Activated CD4-positive, alpha-beta T cell treated with anti-CD3 and anti-CD28 coated beads for 36 hours (primary cell): ENCODE measurements around the gene CITED1. TPM values are rescaled to one million over a fixed set of nuclear protein-coding genes. Genes with fewer than 3 reads are reported as not detected.

Experiments
- ATAC-seq: fragments of 200-7000 bp; cut with Tn5 transposase; one replicate; pipeline ENCODE4 v1.10.0; 2021; ENCODE audit warnings: mild to moderate bottlenecking, moderate library complexity
- CTCF ChIA-PET: fragments of 350-600 bp; sonication (Branson Sonifier 250); formaldehyde crosslinking; loops from one replicate; lab custom pipeline; 2021; ENCODE audit warnings: antibody characterized with exemption; lab: Charles Lee
- POLR2A ChIA-PET: fragments of 350-600 bp; sonication (Branson Sonifier 250); formaldehyde crosslinking; loops from one replicate; lab custom pipeline; 2021; ENCODE audit warnings: antibody characterized with exemption, inconsistent platforms; lab: Charles Lee
- DNase-seq: peaks from one replicate; pipeline ENCODE4 v3.0.0-alpha.2; 2020
- H3K27ac Mint-ChIP-seq: one replicate; pipeline ENCODE4 v1.8.0; 2021; ENCODE audit warnings: mixed read lengths
- H3K27me3 Mint-ChIP-seq: one replicate; pipeline ENCODE4 v1.8.0; 2021; ENCODE audit warnings: mixed read lengths
- H3K36me3 Mint-ChIP-seq: one replicate; pipeline ENCODE4 v1.8.0; 2021; ENCODE audit warnings: low read depth, mixed read lengths
- H3K4me1 Mint-ChIP-seq: one replicate; pipeline ENCODE4 v1.8.0; 2021; ENCODE audit warnings: mixed read lengths
- H3K4me3 Mint-ChIP-seq: one replicate; pipeline ENCODE4 v1.8.0; 2021; ENCODE audit warnings: mild to moderate bottlenecking, moderate library complexity, mixed read lengths
- H3K9me3 Mint-ChIP-seq: one replicate; pipeline ENCODE4 v1.8.0; 2021; ENCODE audit warnings: low read depth, mixed read lengths
- intact Hi-C, 2 experiments: fragments of 100-400 bp; cut with DNase I in 1 of 2; cut with micrococcal nuclease in 1 of 2; formaldehyde crosslinking; loops; one replicate each; pipeline versions ENCODE4 v1.14.2 to v1.15.1; 2022 to 2024; cut with DNase I, micrococcal nuclease
- total RNA-seq, 2 experiments: library from RNA; stranded (reverse); gene quantifications; one replicate each; pipeline ENCODE4 v1.2.3, GENCODE V29; 2021

Gene CITED1, protein sequence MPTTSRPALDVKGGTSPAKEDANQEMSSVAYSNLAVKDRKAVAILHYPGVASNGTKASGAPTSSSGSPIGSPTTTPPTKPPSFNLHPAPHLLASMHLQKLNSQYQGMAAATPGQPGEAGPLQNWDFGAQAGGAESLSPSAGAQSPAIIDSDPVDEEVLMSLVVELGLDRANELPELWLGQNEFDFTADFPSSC
- total RNA-seq, result under 1 TPM in 1 of 2 experiments, not detected in 1; 0.25 TPM

DNA sequence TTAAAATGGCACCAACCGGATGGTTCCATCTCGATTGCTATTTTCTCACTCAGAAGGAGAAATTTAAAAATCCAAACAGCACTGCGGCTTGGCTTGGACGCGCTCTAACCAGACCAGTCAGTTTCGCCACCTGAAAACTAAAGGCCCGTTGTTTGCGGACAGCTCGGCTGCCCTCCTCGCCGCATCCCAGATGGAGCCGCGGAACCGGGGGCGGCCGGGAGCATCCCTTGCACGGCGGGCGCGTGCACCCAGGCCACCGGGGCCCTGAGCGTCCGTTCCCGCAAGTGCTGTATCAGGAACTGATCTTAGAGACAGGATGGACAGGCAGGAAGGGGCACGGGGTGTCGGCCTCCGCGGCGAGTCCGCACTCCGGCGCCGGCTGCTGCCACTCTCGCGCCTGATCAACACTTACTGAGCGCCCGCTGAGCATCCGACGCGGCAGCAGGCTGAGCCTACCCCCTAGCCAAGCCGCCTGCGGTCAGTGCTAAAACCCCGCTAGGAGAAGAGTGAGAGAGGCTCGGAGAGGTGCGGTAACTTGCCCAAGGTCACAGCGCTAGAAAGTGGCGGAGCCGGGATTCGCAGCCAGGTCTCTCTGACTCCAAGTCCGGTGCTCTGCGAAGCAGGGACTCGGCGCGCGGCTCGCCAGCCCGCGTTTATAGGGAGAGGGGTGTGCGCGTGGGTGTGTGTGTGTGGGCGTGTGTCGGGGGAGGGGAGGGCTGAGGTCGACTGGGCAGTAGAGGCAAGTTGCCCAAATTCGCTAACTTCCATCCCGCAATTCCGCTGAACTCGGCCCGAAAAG is at the start of gene CITED1:
Gene CITED1, minus strand, starts transcription at position 629 of the 799 bp plus-strand sequence. CDS start 3,045 bp downstream, outside the sequence.
- ATAC-seq, result no peak
- H3K27me3 Mint-ChIP-seq, result peaks cover 49% of the 10 kb centered on the region
- H3K36me3 Mint-ChIP-seq, result no peaks in the 10 kb centered on the region

DNA sequence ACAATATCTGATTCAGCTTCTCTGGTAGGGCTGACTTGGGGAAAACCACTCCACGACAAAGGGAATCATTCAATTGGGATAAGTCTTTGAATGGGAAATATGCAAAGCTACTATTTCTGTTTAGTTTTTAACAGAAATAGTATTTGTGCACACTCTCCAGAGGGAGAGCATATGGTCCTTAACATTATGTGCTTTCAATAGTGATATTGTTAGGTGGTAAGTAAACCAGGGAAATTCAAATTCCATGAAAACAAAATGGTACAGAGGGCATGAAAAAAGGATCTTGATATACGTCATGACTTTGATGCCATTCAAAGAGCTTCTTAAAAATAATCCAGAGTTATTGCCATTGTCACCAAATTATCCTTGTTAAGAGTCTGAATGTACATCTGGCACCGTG is 47.1 kb upstream of the CITED1 start:
- H3K9me3 Mint-ChIP-seq, result no peaks in the 10 kb centered on the region
- intact Hi-C loops, result no loop called here
- peaks cover 9% of the 10 kb centered on the region for H3K36me3 Mint-ChIP-seq
- ChIA-PET CTCF (no interaction called here), POLR2A (no interaction called here)
- H3K4me1 Mint-ChIP-seq, result peaks cover 19% of the 10 kb centered on the region
- no peaks in the 10 kb centered on the region for H3K27me3 Mint-ChIP-seq
- DNase-seq (no peak), ATAC-seq (no peak)
- H3K27ac Mint-ChIP-seq, result no peak overlapping the region
- H3K4me3 Mint-ChIP-seq, result no peak overlapping the region

More for the DNA sequence above, at the start of gene CITED1:
- Mint-ChIP-seq H3K4me3 (peak within 1 kb of the TSS; percentile 69), H3K9me3 (no peaks in the 10 kb centered on the region), H3K4me1 (peaks cover 24% of the 10 kb centered on the region), H3K27ac (no peak within 1 kb of the TSS)
- intact Hi-C loops, result loop anchor here (2.0 to 10.0 kb wide), 2 partner anchors 29 to 239 kb away; partner anchors contain the start of gene RPS4X (in 1 of the 2)
- ChIA-PET POLR2A (interaction anchor here (0.6 kb wide), 1 partner anchor 409 kb away, joined by 3 read pairs; no protein-coding TSS in a partner anchor), CTCF (interaction anchor here (1.2 kb wide), 1 partner anchor 9 kb away, joined by 3 read pairs; no protein-coding TSS in a partner anchor)
- DNase-seq, result peak; percentile 30

- intact Hi-C loops, result no loop called here
- CTCF ChIA-PET, result no interaction called here
- no peaks in the 10 kb centered on the region for H3K9me3 Mint-ChIP-seq
- peaks cover 9% of the 10 kb centered on the region for H3K36me3 Mint-ChIP-seq
- ATAC-seq, result no peak
- no peak for DNase-seq
- H3K4me3 Mint-ChIP-seq, result no peak overlapping the region
- no peak overlapping the region for H3K27ac Mint-ChIP-seq
- no peaks in the 10 kb centered on the region for H3K27me3 Mint-ChIP-seq
- POLR2A ChIA-PET, result no interaction called here
- H3K4me1 Mint-ChIP-seq, result peaks cover 19% of the 10 kb centered on the region
Observed at GRCh38 chrX:72351606-72352334, 46.1 kb upstream of the CITED1 start.

- no peaks in the 10 kb centered on the region for H3K27me3 Mint-ChIP-seq
- ATAC-seq (peak; percentile 85), DNase-seq (peak; percentile 54)
- intact Hi-C loops, result loop anchor here in 1 of 2 experiments (5.0 kb wide), 1 partner anchor 273 kb away; no protein-coding TSS in a partner anchor
- peaks cover 9% of the 10 kb centered on the region for H3K36me3 Mint-ChIP-seq
- H3K4me3 Mint-ChIP-seq, result no peak overlapping the region
- ChIA-PET POLR2A (no interaction called here), CTCF (interaction anchor here (1.4 kb wide), 1 partner anchor 20 kb away, joined by 3 read pairs; no protein-coding TSS in a partner anchor)
- peaks cover 19% of the 10 kb centered on the region for H3K4me1 Mint-ChIP-seq
- no peaks in the 10 kb centered on the region for H3K9me3 Mint-ChIP-seq
- H3K27ac Mint-ChIP-seq, result peak overlapping the region; percentile 76
Observed at GRCh38 chrX:72349190-72349589, 43.5 kb upstream of the CITED1 start.

DNA sequence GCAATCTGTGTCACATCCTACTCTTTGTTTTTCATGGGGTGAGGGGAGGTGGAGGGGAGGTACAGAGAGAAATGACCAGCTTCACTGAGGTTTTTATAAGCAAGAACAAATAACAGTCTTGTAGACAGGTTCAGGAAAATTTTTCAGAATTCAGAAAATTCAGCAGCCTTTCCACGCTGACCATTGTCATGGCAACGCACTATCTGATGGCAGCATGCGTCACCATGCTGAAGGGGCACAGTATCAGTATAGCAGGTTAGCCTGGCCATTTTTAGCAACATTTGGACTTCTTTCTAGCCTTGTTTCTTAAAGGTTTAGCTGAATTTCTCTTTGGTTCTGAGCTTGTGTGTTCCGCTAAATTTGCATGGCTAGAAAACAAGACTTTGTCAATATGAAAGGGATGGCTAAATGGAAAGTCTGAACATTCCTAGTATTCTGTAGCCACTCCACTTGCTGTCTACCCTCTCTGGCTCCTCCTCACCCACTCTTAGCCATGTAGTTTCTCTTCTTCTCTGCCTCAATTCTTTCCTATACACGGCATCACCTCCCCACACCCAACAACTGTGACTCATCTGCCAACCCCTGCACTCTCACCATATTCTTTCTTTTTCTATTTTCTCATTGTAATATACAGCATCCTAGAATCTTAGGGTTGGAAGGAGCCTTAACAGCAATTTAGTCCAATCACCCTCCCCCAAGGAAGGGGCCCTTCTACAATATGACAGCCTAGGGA is 42.7 kb upstream of the CITED1 start:
- ATAC-seq (peak; percentile 91), DNase-seq (peak; percentile 39)
- Mint-ChIP-seq H3K4me1 (peaks cover 19% of the 10 kb centered on the region), H3K27ac (no peak overlapping the region), H3K27me3 (no peaks in the 10 kb centered on the region), H3K36me3 (peaks cover 9% of the 10 kb centered on the region), H3K4me3 (no peak overlapping the region), H3K9me3 (no peaks in the 10 kb centered on the region)
- intact Hi-C loops, result loop anchor here in 1 of 2 experiments (5.0 kb wide), 1 partner anchor 274 kb away; no protein-coding TSS in a partner anchor
- ChIA-PET POLR2A (no interaction called here), CTCF (interaction anchor here (1.3 to 1.4 kb wide), 2 partner anchors 21 to 71 kb away, joined by 3 to 5 read pairs; partner anchors contain the start of gene RPS4X)

DNA sequence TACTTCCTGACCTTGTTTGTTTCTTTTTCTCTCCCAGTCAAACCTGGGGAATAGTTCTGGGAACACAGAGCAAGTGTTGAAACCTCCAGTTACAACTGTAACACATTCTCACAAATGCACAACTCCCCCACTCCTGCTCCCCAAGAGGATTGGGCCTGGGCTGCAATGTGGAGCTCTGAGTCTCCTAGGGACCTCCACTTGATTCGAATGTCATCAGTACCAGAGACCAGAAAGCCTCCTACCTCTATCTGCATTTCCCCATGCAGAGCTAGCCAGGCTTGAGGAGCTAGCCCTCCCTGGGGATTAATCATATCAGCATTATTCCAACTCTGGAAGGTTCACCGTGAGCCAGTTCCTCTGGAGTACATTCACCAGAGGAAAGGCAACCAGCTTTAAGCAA is 41.7 kb upstream of the CITED1 start:
- no peak overlapping the region for H3K27ac Mint-ChIP-seq
- no peak overlapping the region for H3K4me3 Mint-ChIP-seq
- H3K9me3 Mint-ChIP-seq, result no peaks in the 10 kb centered on the region
- no peaks in the 10 kb centered on the region for H3K27me3 Mint-ChIP-seq
- intact Hi-C loops, result loop anchor here in 1 of 2 experiments (5.0 kb wide), 1 partner anchor 275 kb away; no protein-coding TSS in a partner anchor
- ChIA-PET POLR2A (no interaction called here), CTCF (interaction anchor here (1.3 kb wide), 1 partner anchor 70 kb away, joined by 5 read pairs; the partner anchor contains the start of gene RPS4X)
- ATAC-seq (no peak), DNase-seq (no peak)
- peaks cover 9% of the 10 kb centered on the region for H3K36me3 Mint-ChIP-seq
- peaks cover 19% of the 10 kb centered on the region for H3K4me1 Mint-ChIP-seq

GRCh38 chrX:72346302-72346949 is 40.7 kb upstream of the CITED1 start:
- CTCF ChIA-PET, result no interaction called here
- Mint-ChIP-seq H3K4me3 (no peak overlapping the region), H3K9me3 (no peaks in the 10 kb centered on the region), H3K27ac (no peak overlapping the region), H3K4me1 (peaks cover 19% of the 10 kb centered on the region), H3K27me3 (no peaks in the 10 kb centered on the region), H3K36me3 (peaks cover 5% of the 10 kb centered on the region)
- ATAC-seq (no peak), DNase-seq (no peak)
- POLR2A ChIA-PET, result no interaction called here
- intact Hi-C loops, result loop anchor here in 1 of 2 experiments (5.0 kb wide), 1 partner anchor 276 kb away; no protein-coding TSS in a partner anchor

GRCh38 chrX:72340626-72341025 is 34.9 kb upstream of the CITED1 start:
- Mint-ChIP-seq H3K9me3 (no peaks in the 10 kb centered on the region), H3K4me1 (no peaks in the 10 kb centered on the region), H3K27me3 (no peaks in the 10 kb centered on the region), H3K36me3 (peaks cover 3% of the 10 kb centered on the region), H3K4me3 (no peak overlapping the region), H3K27ac (no peak overlapping the region)
- ChIA-PET POLR2A (no interaction called here), CTCF (interaction anchor here (0.8 kb wide), 1 partner anchor 63 kb away, joined by 3 read pairs; the partner anchor contains the start of gene RPS4X)
- ATAC-seq (no peak), DNase-seq (no peak)
- intact Hi-C loops, result no loop called here

DNA sequence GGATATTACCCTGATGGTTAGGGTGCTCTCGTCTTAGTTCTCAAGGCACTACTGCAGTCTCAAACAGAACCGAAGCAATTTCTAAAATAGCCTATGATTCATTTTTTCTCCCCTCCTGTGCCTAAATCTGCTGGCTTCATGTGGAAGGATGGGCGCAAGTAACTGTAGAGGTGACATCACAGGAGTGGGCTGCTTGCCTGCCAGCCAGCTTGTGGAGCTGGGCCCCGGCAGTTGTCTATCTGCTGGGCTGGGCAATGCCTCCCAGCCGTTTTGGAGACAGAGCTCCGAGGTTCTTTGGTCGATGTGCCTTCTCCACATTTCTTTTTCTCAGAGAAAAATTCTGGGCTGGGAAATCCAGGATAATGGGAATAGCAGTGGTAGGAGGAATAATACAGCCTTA is 34.3 kb upstream of the CITED1 start:
- Mint-ChIP-seq H3K27me3 (no peaks in the 10 kb centered on the region), H3K27ac (no peak overlapping the region), H3K9me3 (no peaks in the 10 kb centered on the region), H3K36me3 (peaks cover 6% of the 10 kb centered on the region), H3K4me1 (no peaks in the 10 kb centered on the region), H3K4me3 (no peak overlapping the region)
- no peak for ATAC-seq
- CTCF ChIA-PET, result interaction anchor here (0.7 to 0.8 kb wide), 2 partner anchors 63 to 1769 kb away, joined by 3 read pairs; partner anchors contain the start of gene RPS4X
- intact Hi-C loops, result no loop called here
- POLR2A ChIA-PET, result no interaction called here
- DNase-seq, result no peak

DNA sequence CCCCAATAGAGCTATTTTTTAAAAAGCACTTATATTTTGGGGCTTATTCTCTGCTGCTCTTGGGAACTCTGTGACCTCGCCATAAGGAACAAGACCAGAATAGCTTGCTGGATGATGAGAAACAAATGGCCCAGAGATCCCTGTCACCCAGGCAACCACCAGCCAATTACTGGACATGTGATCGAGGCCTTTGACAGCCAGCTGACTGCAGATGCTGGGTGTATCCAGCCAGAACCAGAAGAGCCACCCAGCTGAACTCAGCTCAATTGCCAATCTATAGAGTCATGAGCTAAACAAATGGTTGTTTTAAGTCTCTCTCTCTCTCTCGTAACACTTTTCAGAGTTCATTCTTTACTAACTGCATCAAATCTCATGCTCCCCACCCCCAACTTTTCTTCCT is 24.4 kb upstream of the CITED1 start:
- H3K9me3 Mint-ChIP-seq, result no peaks in the 10 kb centered on the region
- intact Hi-C loops, result no loop called here
- ChIA-PET CTCF (no interaction called here), POLR2A (no interaction called here)
- H3K4me3 Mint-ChIP-seq, result no peak overlapping the region
- peaks cover 6% of the 10 kb centered on the region for H3K4me1 Mint-ChIP-seq
- no peaks in the 10 kb centered on the region for H3K27me3 Mint-ChIP-seq
- peaks cover 3% of the 10 kb centered on the region for H3K36me3 Mint-ChIP-seq
- no peak overlapping the region for H3K27ac Mint-ChIP-seq
- no peak for ATAC-seq
- no peak for DNase-seq
